ENCODE measurements around the gene RPS6KA6.

RPS6KA6 gene

GRCh38 chrX:84162401-84162800 lies 25.6 kb downstream of the RPS6KA6 start:
- no peak for DNase-seq (ENCODE audit: low read depth, low spot score)

- DNase-seq (ENCODE audit: low read depth, low spot score), result no peak
Observed at GRCh38 chrX:84161641-84162040, 26.4 kb downstream of the RPS6KA6 start.

GRCh38 chrX:84160736-84161135 lies 27.3 kb downstream of the RPS6KA6 start:
- no peak for DNase-seq (ENCODE audit: low read depth, low spot score)

GRCh38 chrX:84156821-84157220 lies 31.2 kb downstream of the RPS6KA6 start:
- no peak for DNase-seq (ENCODE audit: low read depth, low spot score)

GRCh38 chrX:84155938-84156337 lies 32.1 kb downstream of the RPS6KA6 start:
- DNase-seq (ENCODE audit: low read depth, low spot score), result no peak

GRCh38 chrX:84153538-84153937 lies 34.5 kb downstream of the RPS6KA6 start:
- DNase-seq (ENCODE audit: low read depth, low spot score), result no peak

GRCh38 chrX:84144991-84145390 lies 43.0 kb downstream of the RPS6KA6 start:
- no peak for DNase-seq (ENCODE audit: low read depth, low spot score)

GRCh38 chrX:84144281-84144680 lies 43.7 kb downstream of the RPS6KA6 start:
- DNase-seq (ENCODE audit: low read depth, low spot score), result no peak

- DNase-seq (ENCODE audit: low read depth, low spot score), result peak; percentile 1
Observed at GRCh38 chrX:84133023-84133422, 55.0 kb downstream of the RPS6KA6 start.

GRCh38 chrX:84123585-84123984 lies 64.4 kb downstream of the RPS6KA6 start:
- no peak for DNase-seq (ENCODE audit: low read depth, low spot score)

GRCh38 chrX:84118769-84119168 lies 69.2 kb downstream of the RPS6KA6 start:
- DNase-seq (ENCODE audit: low read depth, low spot score), result no peak

GRCh38 chrX:84118315-84118714 lies 69.7 kb downstream of the RPS6KA6 start:
- no peak for DNase-seq (ENCODE audit: low read depth, low spot score)

GRCh38 chrX:84108584-84108983 lies 79.4 kb downstream of the RPS6KA6 start:
- DNase-seq (ENCODE audit: low read depth, low spot score), result no peak

- DNase-seq (ENCODE audit: low read depth, low spot score), result no peak
Observed at GRCh38 chrX:84099120-84099519, 88.9 kb downstream of the RPS6KA6 start.

- DNase-seq (ENCODE audit: low read depth, low spot score), result peak; percentile 32
Observed at GRCh38 chrX:84079479-84080197, 108.4 kb downstream of the RPS6KA6 start.

GRCh38 chrX:84078991-84079390 lies 109.0 kb downstream of the RPS6KA6 start:
- DNase-seq (ENCODE audit: low read depth, low spot score), result peak; percentile 2

- no peak for DNase-seq (ENCODE audit: low read depth, low spot score)
Observed at GRCh38 chrX:84064814-84065213, 123.2 kb downstream of the RPS6KA6 start.

GRCh38 chrX:84064164-84064563 lies 123.8 kb downstream of the RPS6KA6 start:
- no peak for DNase-seq (ENCODE audit: low read depth, low spot score)

GRCh38 chrX:84047339-84047738 lies 140.7 kb downstream of the RPS6KA6 start:
- DNase-seq (ENCODE audit: low read depth, low spot score), result no peak

GRCh38 chrX:84046403-84046984 lies 141.5 kb downstream of the RPS6KA6 start:
- peak; percentile 57 for DNase-seq (ENCODE audit: low read depth, low spot score)

- DNase-seq (ENCODE audit: low read depth, low spot score), result no peak
Observed at GRCh38 chrX:84044051-84044450, 143.9 kb downstream of the RPS6KA6 start.

Data from astrocyte of the hippocampus (primary cell).